Duodenal mucosa (tissue), 2 donors: ENCODE measurements around the gene FGD4.
A peak's percentile ranks its signal among the peaks of the same experiment; 100 is the strongest.

Experiments
- H3K27ac ChIP-seq: one replicate; pipeline ENCODE4 v1.7.0; 2013; ENCODE audit warnings: low read depth, low read length
- H3K27me3 ChIP-seq, 2 donors: one replicate each; pipeline ENCODE4 v1.7.0; 2013; ENCODE audit warnings: low read length in 2 of 2, control low read depth in 1 of 2; ENCODE audit not compliant: insufficient read depth in 2 of 2, control insufficient read depth in 1 of 2
- H3K36me3 ChIP-seq, 2 donors: one replicate each; pipeline ENCODE4 v1.7.0; 2013; ENCODE audit warnings: low read length in 2 of 2, control low read depth in 1 of 2; ENCODE audit not compliant: insufficient read depth in 2 of 2, control insufficient read depth in 1 of 2
- H3K4me1 ChIP-seq, 2 donors: one replicate each; pipeline ENCODE4 v1.7.0; 2013; ENCODE audit warnings: low read length in 2 of 2, control low read depth in 1 of 2; ENCODE audit not compliant: insufficient read depth in 2 of 2, control insufficient read depth in 1 of 2
- H3K4me3 ChIP-seq, 2 donors: one replicate each; pipeline ENCODE4 v1.7.0; 2013; ENCODE audit warnings: low read length in 2 of 2, low read depth in 1 of 2
- H3K9ac ChIP-seq, 2 donors: one replicate each; pipeline ENCODE4 v1.7.0; 2013; ENCODE audit warnings: low read length in 2 of 2, low read depth in 1 of 2
- H3K9me3 ChIP-seq, 2 donors: one replicate each; pipeline ENCODE4 v1.7.0; 2013; ENCODE audit warnings: low read length in 2 of 2, control low read depth in 1 of 2; ENCODE audit not compliant: control insufficient read depth in 1 of 2

The FGD4 gene

DNA sequence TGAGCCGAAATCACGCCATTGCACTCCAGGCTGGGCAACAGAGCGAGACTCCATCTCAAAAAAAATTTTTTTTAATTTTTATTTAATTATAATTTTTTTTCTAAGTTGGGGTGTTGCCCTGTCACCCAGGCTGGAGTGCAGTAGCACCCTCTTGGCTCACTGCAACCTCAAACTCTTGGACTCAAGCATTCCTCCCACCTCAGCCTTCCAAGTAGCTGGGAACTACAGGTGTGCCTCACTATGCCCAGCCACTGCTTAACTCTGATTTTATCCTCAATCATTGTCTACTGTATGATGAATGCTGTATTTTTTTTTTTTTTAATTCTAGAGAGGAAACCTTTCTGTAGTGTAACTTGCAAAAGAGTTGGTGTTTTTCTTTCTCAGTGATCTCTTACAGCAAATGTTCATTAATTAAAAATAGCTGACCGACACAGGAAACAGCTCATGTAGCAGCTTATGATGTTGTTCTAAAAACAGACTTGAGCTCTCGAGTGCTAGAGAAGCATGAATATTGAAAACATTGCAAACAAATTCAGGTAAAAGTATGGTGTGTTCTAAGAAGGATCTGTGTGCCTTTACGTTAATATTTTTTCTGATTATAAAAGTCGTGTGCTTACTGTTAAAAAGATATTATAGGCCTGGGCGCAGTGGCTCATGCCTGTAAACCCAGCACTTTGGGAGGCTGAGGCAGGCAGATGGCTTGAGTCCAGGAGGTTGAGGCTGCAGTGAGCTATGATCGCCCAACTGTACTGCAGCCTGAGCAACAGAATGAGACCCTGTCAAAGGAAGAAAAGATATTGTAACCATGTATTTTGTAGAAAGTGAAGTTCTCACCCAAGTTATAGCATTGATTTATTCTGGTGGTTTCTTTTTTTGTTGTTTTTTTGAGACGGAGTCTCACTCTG is 68.9 kb downstream of the FGD4 start:
- Histone ChIP-seq H3K4me3 (no peak overlapping the region), H3K9ac (no peak overlapping the region), H3K27me3 (no peaks in the 10 kb centered on the region), H3K4me1 (peaks cover 5 to 15% of the 10 kb centered on the region in 2 donors), H3K9me3 (no peaks in the 10 kb centered on the region), H3K36me3 (peaks cover 0 to 4% of the 10 kb centered on the region in 2 donors), H3K27ac (no peak overlapping the region)

- Histone ChIP-seq H3K27ac (no peak overlapping the region), H3K27me3 (no peaks in the 10 kb centered on the region), H3K4me1 (peaks cover 5 to 15% of the 10 kb centered on the region in 2 donors), H3K36me3 (no peaks in the 10 kb centered on the region), H3K9me3 (no peaks in the 10 kb centered on the region), H3K9ac (no peak overlapping the region), H3K4me3 (no peak overlapping the region)
Measured at GRCh38 chr12:32470936-32471470, 71.6 kb downstream of the FGD4 start.

DNA sequence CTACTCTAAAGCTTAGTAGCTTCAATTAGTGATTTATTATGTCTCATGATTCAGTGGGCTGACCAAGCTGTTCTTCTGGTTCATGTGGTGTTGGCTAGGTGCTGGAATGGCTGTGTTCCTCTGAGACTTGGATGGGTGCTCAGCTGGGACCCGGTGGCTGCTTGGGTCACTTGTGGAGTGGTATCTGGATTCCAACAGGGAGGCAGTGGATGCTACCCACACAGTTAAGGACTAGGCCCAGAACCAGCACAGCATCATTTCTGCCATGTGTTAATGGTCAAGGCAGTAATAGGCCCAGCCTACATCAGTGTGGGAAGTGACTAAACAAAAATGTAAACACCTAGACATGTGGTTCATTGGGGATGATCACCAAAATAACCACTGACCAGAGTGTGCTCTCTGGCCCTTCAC is 72.2 kb downstream of the FGD4 start:
- Histone ChIP-seq H3K27ac (no peak overlapping the region), H3K27me3 (no peaks in the 10 kb centered on the region), H3K4me1 (peaks cover 5 to 15% of the 10 kb centered on the region in 2 donors)

DNA sequence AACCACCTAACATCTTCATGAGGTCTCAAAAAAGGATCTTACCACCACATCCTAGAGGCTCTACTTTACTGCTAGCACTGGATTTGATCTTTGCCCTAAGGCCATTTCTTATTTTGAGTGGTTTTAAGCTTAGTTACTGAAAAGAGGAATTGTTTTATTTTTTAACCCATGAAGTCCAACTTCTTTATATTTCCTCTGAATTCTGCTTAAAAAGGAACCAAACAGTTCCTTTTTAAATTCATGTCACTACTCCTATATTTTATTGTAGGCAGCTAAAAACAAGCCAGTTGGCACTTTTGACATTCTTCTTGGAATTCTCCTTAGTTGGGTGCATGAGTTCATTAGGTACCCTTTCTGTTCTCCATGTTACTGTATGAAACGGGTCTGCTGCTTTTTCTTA is 76.4 kb downstream of the FGD4 start:
- no peaks in the 10 kb centered on the region for H3K27me3 ChIP-seq
- no peaks in the 10 kb centered on the region for H3K9me3 ChIP-seq
- H3K9ac ChIP-seq: no peak overlapping the region
- H3K27ac ChIP-seq: no peak overlapping the region
- no peak overlapping the region for H3K4me3 ChIP-seq
- H3K36me3 ChIP-seq: no peaks in the 10 kb centered on the region
- peaks cover 11 to 27% of the 10 kb centered on the region in 2 donors for H3K4me1 ChIP-seq

More for the DNA sequence above, 72.2 kb downstream of the FGD4 start:
- H3K9ac ChIP-seq: no peak overlapping the region
- H3K36me3 ChIP-seq: no peaks in the 10 kb centered on the region
- H3K4me3 ChIP-seq: no peak overlapping the region
- no peaks in the 10 kb centered on the region for H3K9me3 ChIP-seq

DNA sequence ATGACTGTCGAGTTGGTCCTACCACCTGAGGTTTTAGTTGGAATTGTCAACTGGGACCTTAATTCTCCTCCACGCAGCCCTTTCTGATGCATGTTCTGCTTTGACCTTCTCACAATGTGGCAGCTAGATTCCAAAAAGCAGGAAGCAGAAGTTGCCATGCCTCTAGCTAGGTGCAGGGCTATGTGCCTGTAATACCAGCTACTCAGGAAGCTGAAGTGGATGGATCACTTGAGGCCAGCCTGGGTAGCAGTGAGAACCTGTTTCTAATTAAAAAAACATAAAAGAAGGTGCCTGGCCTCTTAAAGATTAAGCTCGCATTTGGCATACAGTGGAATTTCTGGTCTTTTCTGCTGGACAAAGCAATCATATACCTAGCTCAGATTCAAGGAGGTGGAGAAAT is 77.1 kb downstream of the FGD4 start:
- no peak overlapping the region for H3K4me3 ChIP-seq
- H3K9me3 ChIP-seq: no peaks in the 10 kb centered on the region
- no peak overlapping the region for H3K27ac ChIP-seq
- no peak overlapping the region for H3K9ac ChIP-seq
- no peaks in the 10 kb centered on the region for H3K36me3 ChIP-seq
- H3K27me3 ChIP-seq: no peaks in the 10 kb centered on the region
- peaks cover 11 to 19% of the 10 kb centered on the region in 2 donors for H3K4me1 ChIP-seq

- Histone ChIP-seq H3K9ac (no peak overlapping the region), H3K36me3 (no peaks in the 10 kb centered on the region), H3K9me3 (no peaks in the 10 kb centered on the region), H3K27me3 (no peaks in the 10 kb centered on the region), H3K27ac (no peak overlapping the region), H3K4me1 (peaks cover 10 to 17% of the 10 kb centered on the region in 2 donors), H3K4me3 (no peak overlapping the region)
Measured at GRCh38 chr12:32477714-32478113, 78.4 kb downstream of the FGD4 start.

DNA sequence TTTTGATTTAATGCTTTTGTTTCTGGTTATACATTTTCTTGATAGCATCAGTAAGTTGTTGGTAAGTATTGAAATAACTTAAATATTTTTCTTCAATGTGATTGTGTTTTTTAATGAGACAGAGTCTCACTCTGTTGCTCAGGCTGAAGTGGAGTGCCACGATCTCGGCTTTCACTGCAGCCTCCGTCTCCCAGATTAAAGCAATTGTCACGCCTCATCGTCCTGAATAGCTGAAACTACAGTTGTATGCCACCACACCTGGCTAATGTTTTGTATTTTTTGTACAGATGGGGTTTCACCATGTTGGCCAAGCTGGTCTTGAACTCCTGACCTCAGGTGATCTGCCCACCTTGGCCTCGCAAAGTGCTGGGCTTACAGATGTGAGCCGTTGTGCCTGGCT is 78.8 kb downstream of the FGD4 start:
- no peak overlapping the region for H3K9ac ChIP-seq
- H3K36me3 ChIP-seq: no peaks in the 10 kb centered on the region
- H3K4me3 ChIP-seq: no peak overlapping the region
- no peak overlapping the region for H3K27ac ChIP-seq
- peaks cover 13 to 21% of the 10 kb centered on the region in 2 donors for H3K4me1 ChIP-seq
- no peaks in the 10 kb centered on the region for H3K9me3 ChIP-seq
- no peaks in the 10 kb centered on the region for H3K27me3 ChIP-seq

DNA sequence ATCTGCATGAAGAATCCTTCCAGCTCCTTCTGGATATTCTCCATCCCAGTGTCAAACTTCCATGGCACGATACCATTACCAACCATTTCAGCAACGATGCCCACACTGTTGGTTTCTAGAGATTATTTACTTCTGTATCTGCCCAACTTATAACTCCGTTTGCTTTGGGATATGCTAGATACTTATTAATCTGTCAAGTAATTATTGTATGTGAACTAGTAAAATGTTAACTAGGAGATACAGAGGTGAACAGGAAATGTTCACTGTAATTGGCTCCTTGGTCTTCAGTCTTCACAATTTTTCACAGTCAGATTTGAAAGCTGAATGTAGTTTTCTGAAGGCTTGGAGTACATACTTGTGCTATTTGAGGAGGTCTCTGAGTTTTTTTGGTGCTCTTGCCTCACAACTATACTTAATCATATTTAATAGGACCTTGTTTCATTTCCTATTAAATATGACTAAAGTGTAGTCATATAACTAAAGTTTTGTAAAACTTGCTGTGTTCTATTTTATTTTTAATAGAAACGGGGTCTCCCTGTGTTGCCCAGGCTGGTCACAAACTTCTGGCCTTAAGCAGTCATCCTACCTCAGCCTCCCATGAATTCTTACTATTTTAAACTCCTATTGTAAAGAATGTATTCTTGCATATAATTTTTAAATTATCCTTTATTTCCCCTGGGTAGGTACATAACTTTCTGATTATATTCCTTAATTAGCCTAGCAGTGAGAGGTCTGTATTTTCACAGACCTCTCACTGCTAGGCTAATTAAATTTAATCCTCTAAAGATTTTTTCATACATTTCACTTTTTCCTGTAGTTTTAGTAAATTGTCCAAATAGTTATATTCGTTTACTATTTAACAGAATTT is 79.7 kb downstream of the FGD4 start:
- H3K36me3 ChIP-seq: no peaks in the 10 kb centered on the region
- peaks cover 16 to 30% of the 10 kb centered on the region in 2 donors for H3K4me1 ChIP-seq
- H3K27ac ChIP-seq: no peak overlapping the region
- H3K27me3 ChIP-seq: no peaks in the 10 kb centered on the region
- no peaks in the 10 kb centered on the region for H3K9me3 ChIP-seq
- no peak overlapping the region for H3K9ac ChIP-seq
- peak overlapping the region in 1 of 2 donors; percentile 9 for H3K4me3 ChIP-seq

DNA sequence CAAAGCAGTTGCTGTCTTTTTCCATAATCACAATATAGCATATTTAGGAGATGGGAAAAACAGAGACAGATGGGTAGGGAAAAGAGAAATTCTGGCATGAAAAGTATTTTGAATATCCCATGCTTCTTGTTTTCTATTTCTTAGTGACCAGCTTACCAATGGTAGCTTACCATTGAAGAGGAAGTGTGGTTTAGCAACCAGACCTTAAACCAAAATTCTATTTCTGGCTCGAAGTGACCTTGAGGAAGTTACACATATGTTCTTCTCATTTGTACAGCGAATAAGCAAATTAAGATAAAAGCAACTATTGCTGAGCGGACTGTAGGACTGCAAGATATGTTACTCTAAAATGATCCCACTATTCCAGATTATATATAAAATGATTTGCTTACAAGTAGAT is 82.9 kb downstream of the FGD4 start:
- Histone ChIP-seq H3K4me3 (no peak overlapping the region), H3K36me3 (no peaks in the 10 kb centered on the region), H3K27ac (no peak overlapping the region), H3K9me3 (no peaks in the 10 kb centered on the region), H3K27me3 (no peaks in the 10 kb centered on the region), H3K4me1 (peaks cover 21 to 39% of the 10 kb centered on the region in 2 donors), H3K9ac (no peak overlapping the region)

- peaks cover 16 to 26% of the 10 kb centered on the region in 2 donors for H3K4me1 ChIP-seq
- no peak overlapping the region for H3K27ac ChIP-seq
Measured at GRCh38 chr12:32483499-32483898, 84.1 kb downstream of the FGD4 start.

More at GRCh38 chr12:32483499-32483898, 84.1 kb downstream of the FGD4 start:
- Histone ChIP-seq H3K4me3 (no peak overlapping the region), H3K36me3 (no peaks in the 10 kb centered on the region), H3K9me3 (no peaks in the 10 kb centered on the region), H3K9ac (no peak overlapping the region), H3K27me3 (no peaks in the 10 kb centered on the region)
